Stomach (tissue), 9 donors: Measurements from ENCODE around the gene ONECUT2. TPM values are rescaled to one million over a fixed set of nuclear protein-coding genes. Genes with fewer than 3 reads are reported as not detected.
A peak's percentile ranks its signal among the peaks of the same experiment; 100 is the strongest.

Source experiments
- DNase-seq, 2 donors: peaks; one replicate each; pipeline versions ENCODE4 v3.0.0 to v3.0.0-alpha.2; 2013 to 2019
- H3K27ac ChIP-seq, 5 donors: fragments of 200-600 bp in 4 of 5; sonication (generic) in 4 of 5; one replicate each; pipeline ENCODE4 v1.5.1; 2013 to 2019; ENCODE audit warnings: mild to moderate bottlenecking in 1 of 5, moderate library complexity in 1 of 5
- H3K27me3 ChIP-seq, 3 donors: fragments of 200-600 bp; sonication (generic); one replicate each; pipeline ENCODE4 v1.5.1; 2017 to 2019; ENCODE audit warnings: mixed run types in 1 of 3
- H3K36me3 ChIP-seq, 4 donors: fragments of 200-600 bp; sonication (generic); 1 replicate in 3 of 4; 2 replicates in 1 of 4; pipeline ENCODE4 v1.5.1; 2016 to 2019
- H3K4me1 ChIP-seq, 4 donors: fragments of 200-600 bp; sonication (generic); one replicate each; pipeline ENCODE4 v1.5.1; 2016 to 2019
- H3K4me3 ChIP-seq, 4 donors: fragments of 200-600 bp; sonication (generic) in 3 of 4; one replicate each; pipeline ENCODE4 v1.5.1; 2016 to 2019; ENCODE audit warnings: mild to moderate bottlenecking in 1 of 4
- H3K9me3 ChIP-seq, 4 donors: fragments of 200-600 bp; sonication (generic); one replicate each; pipeline ENCODE4 v1.5.1; 2016 to 2019
- EP300 ChIP-seq: sonication (generic); formaldehyde crosslinking; IDR thresholded peaks from one replicate; pipeline ENCODE4 v1.6.1; 2017; ENCODE audit warnings: antibody characterized with exemption
- POLR2A ChIP-seq, 4 donors: fragments of 450-650 bp; IDR thresholded peaks; one replicate each; pipeline ENCODE4 v1.6.1; 2016; ENCODE audit warnings: antibody characterized with exemption in 4 of 4, control low read depth in 2 of 4, mild to moderate bottlenecking in 1 of 4, moderate library complexity in 1 of 4
- POLR2AphosphoS5 ChIP-seq, 3 donors: sonication (generic); formaldehyde crosslinking; IDR thresholded peaks; one replicate each; pipeline ENCODE4 v1.6.1; 2016; ENCODE audit warnings: antibody characterized with exemption in 3 of 3
- WGBS, 5 donors: extraction: QIAGEN DNeasy Blood & Tissue Kit in 3 of 5; methylation state at CpG; one replicate each; pipeline versions ENCODE4 v1.1.5 to v1.1.7; 2013 to 2018; 5-methylcytosine and 5-hydroxymethylcytosine counted together
- intact Hi-C: fragments of 100-400 bp; cut with DNase I; formaldehyde crosslinking; loops from one replicate; pipeline ENCODE4 v1.15.1; 2023; ENCODE audit warnings: low total_unique reads
- polyA plus RNA-seq, 3 donors: library from polyadenylated mRNA; stranded (reverse); fragments of 200-250 nt; gene quantifications; one replicate each; pipeline ENCODE4 v1.2.3, GENCODE V29; 2013
- total RNA-seq, 5 donors: library from RNA; depleted of rRNA; stranded (reverse); fragments of >200 nt; gene quantifications; one replicate each; pipeline versions ENCODE4 v1.1.0 to v1.2.3, GENCODE V29; 2014 to 2016
- TF ChIP-seq, protein P1 (sequence below), 7 experiments: fragments of 450-650 bp in 4 of 7; fragments of 200-600 bp in 3 of 7; sonication (generic) in 3 of 7; IDR thresholded peaks; one replicate each; pipeline ENCODE4 v1.5.1; 2016 to 2019; ENCODE audit warnings: antibody characterized with exemption in 7 of 7, control low read depth in 2 of 7, mild to moderate bottlenecking in 1 of 7
- donor health status: healthy with polysubstance abuse.
- donor health status: Bipolar disorder and iron deficiency.
- donor health status: healthy.

Gene ONECUT2
- total and polyA plus RNA-seq, 8 donors = under 0.01 to 0.37 (median 0.07) TPM; not detected in 4

DNA sequence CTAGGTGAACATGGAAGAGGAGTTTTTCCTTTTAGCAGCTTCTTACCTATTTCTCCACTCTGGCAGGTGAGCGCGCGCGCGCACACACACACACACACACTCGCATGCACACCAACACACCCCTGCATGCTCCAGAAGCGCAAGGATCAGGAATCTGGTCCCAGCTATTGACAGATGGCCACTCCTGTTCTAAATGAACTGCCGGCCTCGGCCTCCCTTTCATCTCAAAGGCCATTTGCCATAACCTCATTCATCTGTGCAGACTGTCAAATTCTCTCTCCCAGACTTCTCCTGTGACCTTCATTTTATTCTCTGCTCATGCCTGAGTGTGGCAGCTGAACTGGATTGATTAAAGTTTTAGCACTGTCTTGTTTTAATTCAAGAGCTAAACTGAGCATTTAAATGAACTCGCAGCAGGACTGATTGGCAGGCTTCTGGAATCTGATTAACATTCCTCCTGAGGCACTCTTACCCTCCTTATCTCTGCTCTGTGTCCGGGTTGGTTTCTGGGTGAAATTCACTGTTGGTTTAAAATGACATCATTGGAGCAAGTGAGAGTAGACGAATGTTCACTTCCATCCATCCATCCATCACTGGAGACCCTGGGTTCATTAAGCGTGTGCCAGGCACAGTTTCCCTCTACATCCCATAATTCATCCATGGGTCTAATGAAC lies 92.5 kb downstream of the ONECUT2 start:
- no peak for DNase-seq
- no peak overlapping the region for H3K27ac ChIP-seq
- no peaks in the 10 kb centered on the region for H3K27me3 ChIP-seq
- TF ChIP-seq, protein P1, sequence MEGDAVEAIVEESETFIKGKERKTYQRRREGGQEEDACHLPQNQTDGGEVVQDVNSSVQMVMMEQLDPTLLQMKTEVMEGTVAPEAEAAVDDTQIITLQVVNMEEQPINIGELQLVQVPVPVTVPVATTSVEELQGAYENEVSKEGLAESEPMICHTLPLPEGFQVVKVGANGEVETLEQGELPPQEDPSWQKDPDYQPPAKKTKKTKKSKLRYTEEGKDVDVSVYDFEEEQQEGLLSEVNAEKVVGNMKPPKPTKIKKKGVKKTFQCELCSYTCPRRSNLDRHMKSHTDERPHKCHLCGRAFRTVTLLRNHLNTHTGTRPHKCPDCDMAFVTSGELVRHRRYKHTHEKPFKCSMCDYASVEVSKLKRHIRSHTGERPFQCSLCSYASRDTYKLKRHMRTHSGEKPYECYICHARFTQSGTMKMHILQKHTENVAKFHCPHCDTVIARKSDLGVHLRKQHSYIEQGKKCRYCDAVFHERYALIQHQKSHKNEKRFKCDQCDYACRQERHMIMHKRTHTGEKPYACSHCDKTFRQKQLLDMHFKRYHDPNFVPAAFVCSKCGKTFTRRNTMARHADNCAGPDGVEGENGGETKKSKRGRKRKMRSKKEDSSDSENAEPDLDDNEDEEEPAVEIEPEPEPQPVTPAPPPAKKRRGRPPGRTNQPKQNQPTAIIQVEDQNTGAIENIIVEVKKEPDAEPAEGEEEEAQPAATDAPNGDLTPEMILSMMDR (IDR thresholded peaks at IDR 0.05) = no peak
- TF ChIP-seq POLR2AphosphoS5 (IDR thresholded peaks at IDR 0.05) (no peak), POLR2A (IDR thresholded peaks at IDR 0.05) (no peak), EP300 (no peak)
- no peak overlapping the region for H3K4me3 ChIP-seq
- no peaks in the 10 kb centered on the region for H3K36me3 ChIP-seq
- 50 to 58% (median 52%) methylated on average over 13 of the region's 13 CpGs for WGBS, 5 donors
- peaks cover 0 to 10% (median 4%) of the 10 kb centered on the region in 4 donors for H3K9me3 ChIP-seq
- peaks cover 0 to under 1% (median 0%) of the 10 kb centered on the region in 4 donors for H3K4me1 ChIP-seq
- intact Hi-C loops = no loop called here

DNA sequence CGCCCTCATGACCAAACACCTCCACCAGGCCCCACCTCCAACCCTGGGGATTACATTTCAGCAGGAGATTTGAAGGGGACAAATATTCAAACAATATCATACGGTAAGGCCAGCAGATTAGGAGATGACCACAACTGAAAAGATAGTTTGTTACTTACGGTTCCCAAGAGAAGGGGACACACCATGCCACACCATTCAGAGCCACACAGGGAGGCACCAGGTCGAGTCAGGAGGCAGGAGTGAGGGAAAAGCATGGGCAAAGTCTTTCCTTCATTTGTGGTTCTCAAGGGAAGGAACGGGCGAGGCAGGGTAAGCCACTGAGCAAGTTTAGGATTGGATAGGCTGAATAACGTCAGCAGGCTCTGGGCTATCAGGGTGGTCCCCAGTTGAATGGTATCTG lies 94.0 kb downstream of the ONECUT2 start:
- intact Hi-C loops = no loop called here

DNA sequence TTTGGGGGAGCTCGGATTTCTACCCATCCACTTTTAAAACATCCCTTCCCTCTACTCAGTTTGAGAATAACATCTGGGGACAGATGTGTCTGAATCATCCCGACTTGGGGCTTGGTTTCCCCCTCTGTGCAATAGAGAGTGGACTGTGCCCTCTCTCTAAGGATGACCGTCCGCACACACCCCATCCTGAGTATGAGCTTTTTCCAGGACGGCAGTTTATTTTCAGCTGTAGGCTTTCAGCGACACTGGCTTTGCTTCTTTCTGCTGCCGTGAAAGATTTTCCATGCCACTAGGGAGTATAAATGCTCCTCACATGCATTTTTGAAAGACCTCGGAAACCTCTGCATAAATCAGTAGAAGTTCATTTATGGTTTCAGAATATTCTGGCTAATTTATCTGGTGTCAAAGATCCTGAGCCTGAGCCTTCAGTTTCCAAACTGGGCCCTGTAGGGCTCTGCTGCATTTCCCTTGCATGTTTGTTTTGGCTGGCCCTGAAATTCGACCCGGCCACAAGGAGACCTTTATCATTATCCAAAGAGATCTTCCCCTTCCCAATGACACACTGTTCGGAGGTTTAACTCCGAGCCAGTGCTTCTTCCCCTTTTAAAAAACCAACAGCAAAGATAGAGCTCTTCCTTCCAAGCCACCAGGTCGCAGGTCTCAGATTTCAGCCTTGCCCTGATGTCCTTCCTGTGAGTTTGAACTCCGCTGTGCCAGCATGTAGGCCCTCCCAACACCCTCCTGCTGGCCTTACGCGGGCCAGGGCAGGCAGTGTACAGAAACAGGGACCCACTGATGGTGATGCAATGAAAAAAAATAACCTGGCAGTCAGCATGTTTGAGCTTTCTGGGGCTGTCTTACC lies 98.1 kb downstream of the ONECUT2 start:
- H3K27me3 ChIP-seq = no peaks in the 10 kb centered on the region
- 32 to 42% (median 36%) methylated on average over 16 of the region's 16 CpGs for WGBS, 5 donors
- TF ChIP-seq POLR2A (IDR thresholded peaks at IDR 0.05) (no peak), EP300 (no peak), POLR2AphosphoS5 (IDR thresholded peaks at IDR 0.05) (no peak)
- TF ChIP-seq, protein P1 (IDR thresholded peaks at IDR 0.05) = no peak
- no peaks in the 10 kb centered on the region for H3K9me3 ChIP-seq
- intact Hi-C loops = no loop called here
- no peaks in the 10 kb centered on the region for H3K36me3 ChIP-seq
- peak in 1 of 2 donors; percentile 13 for DNase-seq
- H3K4me1 ChIP-seq = peaks cover 0 to 10% (median 8%) of the 10 kb centered on the region in 4 donors
- H3K27ac ChIP-seq = no peak overlapping the region
- no peak overlapping the region for H3K4me3 ChIP-seq

More for the DNA sequence above, 94.0 kb downstream of the ONECUT2 start:
- Histone ChIP-seq H3K4me1 (peaks cover 0 to 10% (median 8%) of the 10 kb centered on the region in 4 donors), H3K36me3 (no peaks in the 10 kb centered on the region), H3K4me3 (no peak overlapping the region), H3K9me3 (peaks cover 0 to 10% (median 4%) of the 10 kb centered on the region in 4 donors), H3K27me3 (no peaks in the 10 kb centered on the region), H3K27ac (no peak overlapping the region)
- 70 to 77% (median 71%) methylated on average over 7 of the region's 7 CpGs for WGBS, 5 donors
- DNase-seq = no peak
- TF ChIP-seq EP300 (no peak), POLR2AphosphoS5 (IDR thresholded peaks at IDR 0.05) (no peak), POLR2A (IDR thresholded peaks at IDR 0.05) (no peak)
- TF ChIP-seq, protein P1 (IDR thresholded peaks at IDR 0.05) = no peak

DNA sequence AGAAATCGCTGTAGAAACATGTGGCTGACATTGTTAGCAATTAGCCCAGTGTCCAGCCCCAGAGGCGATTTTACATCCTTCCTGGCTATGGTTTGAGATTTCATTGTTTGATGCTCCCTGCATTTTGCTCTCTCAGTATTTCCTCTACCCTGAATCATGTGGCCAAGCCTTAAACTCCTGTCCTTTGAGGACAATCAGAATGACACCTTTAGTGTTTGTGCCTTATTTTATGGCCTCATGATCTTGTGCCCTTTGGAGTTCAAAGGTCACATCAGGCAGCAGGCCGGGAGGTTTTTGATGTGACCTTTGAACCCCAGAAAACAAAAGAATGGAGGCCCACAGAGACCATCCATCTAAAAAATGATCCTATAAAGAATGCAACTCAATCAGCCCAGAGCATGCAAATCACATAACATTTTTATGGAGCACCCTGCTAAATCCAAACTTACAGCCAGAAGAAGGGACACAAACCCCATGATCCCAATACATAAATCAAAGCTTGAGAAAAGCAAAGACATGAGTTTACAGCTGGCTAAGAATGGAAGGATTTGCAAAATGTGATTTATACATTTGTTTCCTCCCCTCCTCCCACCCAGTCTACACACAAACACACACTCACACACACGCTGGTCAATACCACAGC lies 98.8 kb downstream of the ONECUT2 start:
- no peaks in the 10 kb centered on the region for H3K9me3 ChIP-seq

More for the DNA sequence above, 98.8 kb downstream of the ONECUT2 start:
- TF ChIP-seq, protein P1 (IDR thresholded peaks at IDR 0.05) = no peak
- TF ChIP-seq POLR2AphosphoS5 (IDR thresholded peaks at IDR 0.05) = no peak
- TF ChIP-seq EP300 = no peak
- TF ChIP-seq POLR2A (IDR thresholded peaks at IDR 0.05) = no peak
- 47 to 54% (median 52%) methylated on average over 4 of the region's 4 CpGs for WGBS, 5 donors
- Histone ChIP-seq H3K36me3 (no peaks in the 10 kb centered on the region), H3K27me3 (no peaks in the 10 kb centered on the region), H3K27ac (no peak overlapping the region), H3K4me3 (no peak overlapping the region), H3K4me1 (peaks cover 0 to 10% (median 8%) of the 10 kb centered on the region in 4 donors)
- intact Hi-C loops = no loop called here
- peak in 1 of 2 donors; percentile 10 for DNase-seq
